ENCODE results near the gene SHISA7.

- TF ChIP-seq POLR2AphosphoS5 (IDR thresholded peaks at IDR 0.05) (no peak), POLR2A (IDR thresholded peaks at IDR 0.05) (no peak), CTCF (IDR thresholded peaks at IDR 0.05) (no peak)
Measured at GRCh38 chr19:55405638-55406037, 37.5 kb downstream of the SHISA7 start.
